Measurements from ENCODE around the gene VCPKMT.

The VCPKMT gene

GRCh38 chr14:50072395-50072794 is 44.0 kb downstream of the VCPKMT start:
- DNase-seq, result no peak
- intact Hi-C loops (cut with DNase I; ENCODE audit: low total_unique reads), result no loop called here
- H3K4me3 ChIP-seq, result no peak overlapping the region
- no peaks in the 10 kb centered on the region for H3K9me3 ChIP-seq
- H3K27me3 ChIP-seq, result no peaks in the 10 kb centered on the region
- TF ChIP-seq, protein P1, sequence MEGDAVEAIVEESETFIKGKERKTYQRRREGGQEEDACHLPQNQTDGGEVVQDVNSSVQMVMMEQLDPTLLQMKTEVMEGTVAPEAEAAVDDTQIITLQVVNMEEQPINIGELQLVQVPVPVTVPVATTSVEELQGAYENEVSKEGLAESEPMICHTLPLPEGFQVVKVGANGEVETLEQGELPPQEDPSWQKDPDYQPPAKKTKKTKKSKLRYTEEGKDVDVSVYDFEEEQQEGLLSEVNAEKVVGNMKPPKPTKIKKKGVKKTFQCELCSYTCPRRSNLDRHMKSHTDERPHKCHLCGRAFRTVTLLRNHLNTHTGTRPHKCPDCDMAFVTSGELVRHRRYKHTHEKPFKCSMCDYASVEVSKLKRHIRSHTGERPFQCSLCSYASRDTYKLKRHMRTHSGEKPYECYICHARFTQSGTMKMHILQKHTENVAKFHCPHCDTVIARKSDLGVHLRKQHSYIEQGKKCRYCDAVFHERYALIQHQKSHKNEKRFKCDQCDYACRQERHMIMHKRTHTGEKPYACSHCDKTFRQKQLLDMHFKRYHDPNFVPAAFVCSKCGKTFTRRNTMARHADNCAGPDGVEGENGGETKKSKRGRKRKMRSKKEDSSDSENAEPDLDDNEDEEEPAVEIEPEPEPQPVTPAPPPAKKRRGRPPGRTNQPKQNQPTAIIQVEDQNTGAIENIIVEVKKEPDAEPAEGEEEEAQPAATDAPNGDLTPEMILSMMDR (IDR thresholded peaks at IDR 0.05), result no peak
- H3K27ac ChIP-seq, result no peak overlapping the region
- no peaks in the 10 kb centered on the region for H3K36me3 ChIP-seq
- H3K4me1 ChIP-seq, result no peaks in the 10 kb centered on the region

GRCh38 chr14:50070840-50071548 is 45.4 kb downstream of the VCPKMT start:
- H3K9me3 ChIP-seq, result no peaks in the 10 kb centered on the region
- H3K36me3 ChIP-seq, result no peaks in the 10 kb centered on the region
- H3K4me3 ChIP-seq, result no peak overlapping the region
- H3K27ac ChIP-seq, result no peak overlapping the region
- H3K27me3 ChIP-seq, result no peaks in the 10 kb centered on the region
- intact Hi-C loops (cut with DNase I; ENCODE audit: low total_unique reads), result no loop called here
- H3K4me1 ChIP-seq, result no peaks in the 10 kb centered on the region
- no peak for DNase-seq
- TF ChIP-seq, protein P1 (IDR thresholded peaks at IDR 0.05), result no peak

DNA sequence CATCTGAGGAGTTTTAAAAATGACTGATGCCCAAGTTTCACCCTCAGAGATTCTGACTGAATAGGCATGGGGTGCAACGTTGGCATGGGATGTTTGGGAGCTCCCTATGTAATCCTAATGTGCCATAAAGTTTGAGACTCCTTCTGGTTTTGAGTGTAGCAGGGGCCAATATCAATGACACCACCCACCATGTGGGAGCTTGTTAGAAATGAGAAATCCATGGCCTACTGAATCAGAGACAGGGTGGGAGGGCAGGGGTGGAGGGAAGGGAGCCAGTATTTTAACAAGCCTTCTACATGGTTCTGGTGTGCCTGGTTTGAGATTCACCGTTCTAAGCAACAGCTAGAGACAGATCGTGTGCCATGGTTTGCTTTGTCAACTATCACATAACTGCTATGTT is 46.1 kb downstream of the VCPKMT start:
- Histone ChIP-seq H3K4me3 (no peak overlapping the region), H3K4me1 (no peaks in the 10 kb centered on the region), H3K27ac (no peak overlapping the region), H3K27me3 (no peaks in the 10 kb centered on the region), H3K36me3 (no peaks in the 10 kb centered on the region), H3K9me3 (no peaks in the 10 kb centered on the region)
- TF ChIP-seq, protein P1 (IDR thresholded peaks at IDR 0.05), result no peak
- intact Hi-C loops (cut with DNase I; ENCODE audit: low total_unique reads), result no loop called here
- DNase-seq, result no peak

- intact Hi-C loops (cut with DNase I; ENCODE audit: low total_unique reads), result no loop called here
- H3K36me3 ChIP-seq, result no peaks in the 10 kb centered on the region
- H3K9me3 ChIP-seq, result no peaks in the 10 kb centered on the region
- TF ChIP-seq, protein P1 (IDR thresholded peaks at IDR 0.05), result no peak
- no peak for DNase-seq
- H3K4me1 ChIP-seq, result no peaks in the 10 kb centered on the region
- H3K27me3 ChIP-seq, result no peaks in the 10 kb centered on the region
- no peak overlapping the region for H3K27ac ChIP-seq
- H3K4me3 ChIP-seq, result no peak overlapping the region
These were observed 47.0 kb downstream of the VCPKMT start for GRCh38 chr14:50069325-50069724.

GRCh38 chr14:50068496-50068895 is 47.9 kb downstream of the VCPKMT start:
- Histone ChIP-seq H3K27ac (no peak overlapping the region), H3K9me3 (no peaks in the 10 kb centered on the region), H3K36me3 (no peaks in the 10 kb centered on the region), H3K4me3 (no peak overlapping the region), H3K4me1 (no peaks in the 10 kb centered on the region), H3K27me3 (no peaks in the 10 kb centered on the region)
- intact Hi-C loops (cut with DNase I; ENCODE audit: low total_unique reads), result no loop called here
- no peak for DNase-seq
- TF ChIP-seq, protein P1 (IDR thresholded peaks at IDR 0.05), result no peak

Data from tibial artery (tissue), 4 donors.